Esophagus squamous epithelium (tissue), 5 donors: ENCODE data around the gene MYO3B. TPM values are rescaled to one million over a fixed set of nuclear protein-coding genes. Genes with fewer than 3 reads are reported as not detected.

ENCODE experiments used
- DNase-seq: peaks from one replicate; lab custom pipeline; 2025; lab: John Stamatoyannopoulos, UW
- H3K27ac ChIP-seq, 4 donors: fragments of 200-600 bp; sonication (generic); one replicate each; pipeline ENCODE4 v1.5.1; 2016 to 2019; ENCODE audit warnings: mild to moderate bottlenecking in 1 of 4
- H3K27me3 ChIP-seq, 4 donors: fragments of 200-600 bp; sonication (generic); 1 replicate in 3 of 4; 2 replicates in 1 of 4; pipeline versions ENCODE4 v1.5.1 to v1.6.0; 2017 to 2021; ENCODE audit warnings: antibody characterized with exemption in 1 of 4
- H3K36me3 ChIP-seq, 3 donors: fragments of 200-600 bp; sonication (generic); one replicate each; pipeline ENCODE4 v1.5.1; 2016 to 2019
- H3K4me1 ChIP-seq, 3 donors: fragments of 200-600 bp; sonication (generic); one replicate each; pipeline ENCODE4 v1.5.1; 2017 to 2019
- H3K4me3 ChIP-seq, 4 donors: fragments of 200-600 bp; sonication (generic); 1 replicate in 3 of 4; 2 replicates in 1 of 4; pipeline ENCODE4 v1.5.1; 2016 to 2019; ENCODE audit warnings: mild to moderate bottlenecking in 2 of 4, moderate library complexity in 1 of 4
- H3K9me3 ChIP-seq, 3 donors: fragments of 200-600 bp; sonication (generic); one replicate each; pipeline ENCODE4 v1.5.1; 2016 to 2019
- POLR2A ChIP-seq, 4 donors: fragments of 450-650 bp; IDR thresholded peaks; one replicate each; pipeline ENCODE4 v1.6.1; 2017; ENCODE audit warnings: antibody characterized with exemption in 4 of 4, mild to moderate bottlenecking in 4 of 4, moderate library complexity in 3 of 4
- WGBS, 2 donors: methylation state at CpG; one replicate each; pipeline ENCODE4 v1.1.5; 2018; 5-methylcytosine and 5-hydroxymethylcytosine counted together
- intact Hi-C: fragments of 100-400 bp; cut with DNase I; formaldehyde crosslinking; loops from one replicate; pipeline ENCODE4 v1.15.0; 2022
- total RNA-seq, 4 donors: library from RNA; depleted of rRNA; stranded (reverse); fragments of >200 nt; gene quantifications; one replicate each; pipeline ENCODE4 v1.1.0, GENCODE V29; 2016
- TF ChIP-seq, protein P1 (sequence below), 6 experiments: fragments of 450-650 bp in 4 of 6; fragments of 200-600 bp in 2 of 6; sonication (generic) in 2 of 6; IDR thresholded peaks; one replicate each; pipeline ENCODE4 v1.5.1; 2016 to 2019; ENCODE audit warnings: antibody characterized with exemption in 6 of 6, mild to moderate bottlenecking in 4 of 6, moderate library complexity in 4 of 6
- donor health status: DM: yes; HTN: yes; CAD: no.

The MYO3B gene
- total RNA-seq, 4 donors from 2014 or later, result 0.15 to 0.38 (median 0.18) TPM

DNA sequence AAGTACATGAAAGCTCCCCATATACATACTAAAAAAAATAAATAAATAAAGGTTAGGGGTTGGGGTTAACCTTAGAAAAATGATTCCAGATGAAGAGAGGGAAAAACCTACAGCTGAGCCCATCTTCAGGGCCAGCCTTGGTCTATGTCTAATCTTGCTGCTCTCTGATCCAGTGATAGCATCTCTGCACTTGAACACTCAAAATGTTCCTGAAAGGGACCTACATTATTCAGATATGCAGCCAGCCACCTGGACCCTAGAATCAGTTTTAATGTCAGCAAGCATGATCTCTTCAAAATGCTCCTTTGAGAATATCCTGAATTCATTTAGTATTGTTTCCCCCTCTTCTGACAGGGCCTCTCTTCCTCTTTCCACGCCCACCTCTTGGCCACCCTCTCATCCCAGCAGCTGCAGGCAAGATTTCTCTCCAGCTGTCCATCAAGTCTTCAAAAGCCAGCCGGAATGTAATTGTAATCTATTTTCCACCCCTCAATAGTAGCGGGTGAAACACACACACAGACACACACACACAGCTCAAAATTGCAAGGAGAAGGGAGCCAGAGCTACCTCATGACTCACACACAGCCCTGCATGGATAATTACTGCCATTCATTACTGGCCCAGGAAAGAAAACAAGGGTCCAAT is 135.5 kb downstream of the MYO3B start:
- Histone ChIP-seq H3K4me3 (no peak overlapping the region), H3K9me3 (no peaks in the 10 kb centered on the region), H3K27ac (no peak overlapping the region), H3K4me1 (no peaks in the 10 kb centered on the region), H3K36me3 (no peaks in the 10 kb centered on the region), H3K27me3 (no peaks in the 10 kb centered on the region)
- 22 to 42% methylated on average over 3 of the region's 3 CpGs for WGBS, 2 donors
- intact Hi-C loops, result no loop called here
- no peak for DNase-seq
- TF ChIP-seq POLR2A (IDR thresholded peaks at IDR 0.05), result no peak
- TF ChIP-seq, protein P1, sequence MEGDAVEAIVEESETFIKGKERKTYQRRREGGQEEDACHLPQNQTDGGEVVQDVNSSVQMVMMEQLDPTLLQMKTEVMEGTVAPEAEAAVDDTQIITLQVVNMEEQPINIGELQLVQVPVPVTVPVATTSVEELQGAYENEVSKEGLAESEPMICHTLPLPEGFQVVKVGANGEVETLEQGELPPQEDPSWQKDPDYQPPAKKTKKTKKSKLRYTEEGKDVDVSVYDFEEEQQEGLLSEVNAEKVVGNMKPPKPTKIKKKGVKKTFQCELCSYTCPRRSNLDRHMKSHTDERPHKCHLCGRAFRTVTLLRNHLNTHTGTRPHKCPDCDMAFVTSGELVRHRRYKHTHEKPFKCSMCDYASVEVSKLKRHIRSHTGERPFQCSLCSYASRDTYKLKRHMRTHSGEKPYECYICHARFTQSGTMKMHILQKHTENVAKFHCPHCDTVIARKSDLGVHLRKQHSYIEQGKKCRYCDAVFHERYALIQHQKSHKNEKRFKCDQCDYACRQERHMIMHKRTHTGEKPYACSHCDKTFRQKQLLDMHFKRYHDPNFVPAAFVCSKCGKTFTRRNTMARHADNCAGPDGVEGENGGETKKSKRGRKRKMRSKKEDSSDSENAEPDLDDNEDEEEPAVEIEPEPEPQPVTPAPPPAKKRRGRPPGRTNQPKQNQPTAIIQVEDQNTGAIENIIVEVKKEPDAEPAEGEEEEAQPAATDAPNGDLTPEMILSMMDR (IDR thresholded peaks at IDR 0.05), result no peak

DNA sequence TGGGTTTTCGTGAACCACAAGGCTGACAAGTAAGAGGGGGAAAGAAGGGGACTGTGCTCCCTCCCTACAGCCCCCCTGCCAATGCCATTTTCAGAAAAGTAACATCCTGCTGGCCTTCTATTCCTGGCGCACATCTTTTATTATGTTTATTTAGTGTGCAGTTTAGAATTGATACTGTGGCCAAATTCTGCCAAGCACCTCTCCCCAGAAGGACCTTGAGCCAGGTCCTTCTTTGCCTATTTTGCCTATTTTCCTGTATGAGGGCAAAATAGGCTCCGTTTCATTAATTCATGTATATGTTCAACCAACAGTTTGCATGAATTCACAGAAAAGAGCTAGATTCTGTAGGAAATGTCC is 136.0 kb downstream of the MYO3B start:
- no peaks in the 10 kb centered on the region for H3K36me3 ChIP-seq
- no peaks in the 10 kb centered on the region for H3K4me1 ChIP-seq
- no peaks in the 10 kb centered on the region for H3K27me3 ChIP-seq
- no peak for DNase-seq
- no peaks in the 10 kb centered on the region for H3K9me3 ChIP-seq
- H3K27ac ChIP-seq, result no peak overlapping the region
- H3K4me3 ChIP-seq, result no peak overlapping the region
- intact Hi-C loops, result no loop called here
- TF ChIP-seq, protein P1 (IDR thresholded peaks at IDR 0.05), result no peak
- no peak for TF ChIP-seq POLR2A (IDR thresholded peaks at IDR 0.05)
- WGBS, 2 donors, result 68 to 73% methylated on average over 3 of the region's 3 CpGs

DNA sequence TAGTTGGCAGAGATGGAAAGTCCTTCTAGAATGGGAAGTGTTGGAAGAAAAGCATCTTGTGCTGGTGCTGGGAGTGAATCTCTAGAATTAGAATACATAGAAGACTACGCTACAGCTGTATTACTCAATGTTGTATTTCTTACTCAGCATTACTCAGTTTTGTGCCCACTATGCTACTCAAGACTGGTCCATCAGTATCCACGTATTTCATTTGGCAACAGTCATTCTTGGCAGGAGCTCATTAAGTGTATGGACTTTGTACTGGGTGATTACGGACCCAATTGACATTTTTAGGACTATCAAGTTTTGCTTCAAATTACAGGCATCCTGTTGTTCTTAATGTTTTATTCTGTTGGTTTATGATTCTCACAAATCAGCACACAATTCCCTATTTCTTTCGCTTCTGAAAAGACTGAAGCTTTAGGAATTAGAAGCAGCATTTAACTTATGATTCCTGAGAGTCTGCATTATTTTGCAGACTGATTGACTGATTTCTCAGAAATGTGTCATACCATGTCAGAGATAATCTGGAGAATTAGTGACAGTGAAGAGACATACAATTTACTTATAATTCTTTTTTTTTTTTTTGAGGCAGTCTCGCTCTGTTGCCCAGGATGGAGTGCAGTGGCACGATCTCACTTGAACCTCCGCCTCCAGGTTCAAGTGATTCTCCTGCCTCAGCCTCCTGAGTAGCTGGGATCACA is 136.9 kb downstream of the MYO3B start:
- TF ChIP-seq, protein P1 (IDR thresholded peaks at IDR 0.05), result no peak
- no peak for TF ChIP-seq POLR2A (IDR thresholded peaks at IDR 0.05)
- H3K9me3 ChIP-seq, result no peaks in the 10 kb centered on the region
- 72 to 77% methylated on average over 7 of the region's 7 CpGs for WGBS, 2 donors
- intact Hi-C loops, result no loop called here
- H3K4me1 ChIP-seq, result no peaks in the 10 kb centered on the region
- H3K27me3 ChIP-seq, result no peaks in the 10 kb centered on the region
- H3K27ac ChIP-seq, result no peak overlapping the region
- no peak for DNase-seq
- no peak overlapping the region for H3K4me3 ChIP-seq
- no peaks in the 10 kb centered on the region for H3K36me3 ChIP-seq

DNA sequence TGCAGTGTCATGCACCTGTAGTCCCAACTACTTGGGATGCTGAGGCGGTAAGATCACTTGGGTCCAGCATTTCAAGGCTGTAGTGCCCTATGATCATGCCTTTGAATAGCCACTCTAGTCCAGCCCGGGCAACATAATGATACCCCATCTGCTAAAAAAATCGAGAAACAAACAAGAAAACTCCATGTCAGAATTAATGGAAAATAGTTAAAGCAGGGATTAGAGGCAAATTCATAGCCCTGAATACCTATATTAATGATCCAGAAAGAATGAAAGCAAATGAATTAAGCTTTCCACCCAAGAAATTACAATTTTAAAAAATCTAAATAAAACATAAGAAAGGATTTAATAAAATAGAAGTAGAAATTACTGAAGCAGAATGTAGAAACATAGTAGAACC is 143.0 kb downstream of the MYO3B start:
- H3K27me3 ChIP-seq, result no peaks in the 10 kb centered on the region
- H3K4me3 ChIP-seq, result no peak overlapping the region
- TF ChIP-seq POLR2A (IDR thresholded peaks at IDR 0.05), result no peak
- TF ChIP-seq, protein P1 (IDR thresholded peaks at IDR 0.05), result no peak
- intact Hi-C loops, result no loop called here
- H3K4me1 ChIP-seq, result no peaks in the 10 kb centered on the region
- WGBS, 2 donors, result 71 to 81% methylated on average over 2 to 3 of the region's 3 CpGs
- peaks cover 0 to 6% (median 5%) of the 10 kb centered on the region in 3 donors for H3K9me3 ChIP-seq
- no peak overlapping the region for H3K27ac ChIP-seq
- no peaks in the 10 kb centered on the region for H3K36me3 ChIP-seq
- DNase-seq, result no peak

DNA sequence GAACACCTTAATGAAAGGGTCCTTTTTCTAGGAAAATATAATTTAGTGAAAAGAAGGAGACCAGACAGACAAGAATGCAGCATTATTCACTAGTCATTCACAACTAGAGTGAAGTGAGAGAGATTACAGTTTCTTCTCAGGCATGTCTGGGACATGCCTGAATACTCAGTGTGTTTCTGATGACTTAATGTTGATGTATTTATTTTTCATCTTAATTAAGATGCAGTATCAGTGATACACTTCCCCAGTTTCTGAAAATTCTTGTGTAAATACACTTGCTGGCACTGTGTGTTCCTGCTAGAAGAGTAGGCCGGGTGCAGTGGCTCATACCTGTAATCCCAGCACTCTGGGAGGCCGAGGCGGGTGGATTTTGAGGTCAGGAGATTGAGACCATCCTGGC is 143.6 kb downstream of the MYO3B start:
- Histone ChIP-seq H3K4me1 (no peaks in the 10 kb centered on the region), H3K9me3 (peaks cover 0 to 6% (median 5%) of the 10 kb centered on the region in 3 donors), H3K4me3 (no peak overlapping the region), H3K36me3 (no peaks in the 10 kb centered on the region), H3K27me3 (no peaks in the 10 kb centered on the region), H3K27ac (no peak overlapping the region)
- intact Hi-C loops, result no loop called here
- TF ChIP-seq, protein P1 (IDR thresholded peaks at IDR 0.05), result no peak
- TF ChIP-seq POLR2A (IDR thresholded peaks at IDR 0.05), result no peak
- no peak for DNase-seq
- 65 to 82% methylated on average over 2 to 3 of the region's 3 CpGs for WGBS, 2 donors
